GM19239 (cell line): ENCODE data around the gene NCKIPSD.
A peak's percentile ranks its signal among the peaks of the same experiment; 100 is the strongest.

Source experiments
- DNase-seq: peaks from one replicate; pipeline ENCODE4 v3.0.0; 2011; ENCODE audit warnings: low spot score; ENCODE audit not compliant: insufficient read length
- FAIRE-seq: peaks from 2 replicates; lab custom pipeline; 2011; peaks lifted over from hg19 to GRCh38; lab: Jason Lieb, UNC

The NCKIPSD gene

GRCh38 chr3:48679411-48680391 is 6.0 kb downstream of the NCKIPSD start:
- FAIRE-seq (no peak), DNase-seq (no peak)

- no peak for FAIRE-seq
- no peak for DNase-seq
Measured at GRCh38 chr3:48678566-48679380, 6.9 kb downstream of the NCKIPSD start.

- DNase-seq (no peak), FAIRE-seq (no peak)
Measured at GRCh38 chr3:48678056-48678455, 7.7 kb downstream of the NCKIPSD start.

- no peak for FAIRE-seq
- no peak for DNase-seq
Measured at GRCh38 chr3:48674505-48674904, 11.2 kb downstream of the NCKIPSD start.

- DNase-seq, result no peak
- FAIRE-seq, result no peak
Measured at GRCh38 chr3:48672522-48672921, 13.2 kb downstream of the NCKIPSD start.

- FAIRE-seq (no peak), DNase-seq (no peak)
Measured at GRCh38 chr3:48664929-48665328, 20.8 kb downstream of the NCKIPSD start.

- DNase-seq (no peak), FAIRE-seq (no peak)
Measured at GRCh38 chr3:48664313-48664644, 21.4 kb downstream of the NCKIPSD start.

- FAIRE-seq (peak; percentile 98), DNase-seq (peak; percentile 99)
Measured at GRCh38 chr3:48663489-48664312, 22.0 kb downstream of the NCKIPSD start.

GRCh38 chr3:48662753-48663488 is 22.8 kb downstream of the NCKIPSD start, which contains the start of gene CELSR3:
CELSR3 (minus strand) TSS chr3:48662886; CDS start chr3:48662634, 252 bp downstream.
- peak; percentile 54 for DNase-seq
- FAIRE-seq, result peak; percentile 85

GRCh38 chr3:48662145-48662752 is 23.5 kb downstream of the NCKIPSD start:
- DNase-seq (no peak), FAIRE-seq (no peak)

- FAIRE-seq (no peak), DNase-seq (peak; percentile 79)
Measured at GRCh38 chr3:48661501-48662144, 24.1 kb downstream of the NCKIPSD start.

- no peak for DNase-seq
- FAIRE-seq, result no peak
Measured at GRCh38 chr3:48660800-48661400, 24.8 kb downstream of the NCKIPSD start.

- FAIRE-seq (no peak), DNase-seq (no peak)
Measured at GRCh38 chr3:48656841-48657281, 28.9 kb downstream of the NCKIPSD start.

GRCh38 chr3:48656061-48656840 is 29.5 kb downstream of the NCKIPSD start:
- DNase-seq, result peak; percentile 95
- FAIRE-seq, result peak; percentile 87

GRCh38 chr3:48655606-48656005 is 30.1 kb downstream of the NCKIPSD start:
- no peak for DNase-seq
- no peak for FAIRE-seq

GRCh38 chr3:48655063-48655462 is 30.7 kb downstream of the NCKIPSD start:
- FAIRE-seq, result no peak
- DNase-seq, result no peak

- FAIRE-seq (no peak), DNase-seq (no peak)
Measured at GRCh38 chr3:48652923-48653715, 32.6 kb downstream of the NCKIPSD start.
